Psoas muscle (tissue), 8 donors: ENCODE data around the gene PHF24. TPM values are rescaled to one million over a fixed set of nuclear protein-coding genes. Genes with fewer than 3 reads are reported as not detected.

Experiments used
- ATAC-seq, 4 donors: fragments of 200-7000 bp; cut with Tn5 transposase; one replicate each; pipeline ENCODE4 v1.9.1; 2020; ENCODE audit warnings: moderate library complexity in 3 of 4, mild to moderate bottlenecking in 2 of 4
- DNase-seq, 2 donors: peaks; one replicate each; pipeline ENCODE4 v3.0.0-alpha.2; 2020
- H3K27ac ChIP-seq: fragments of 200-600 bp; one replicate; pipeline ENCODE4 v1.8.0; 2022
- H3K27me3 ChIP-seq, 3 donors: fragments of 200-600 bp in 1 of 3; one replicate each; pipeline versions ENCODE4 v1.6.1 to v1.8.0; 2013 to 2022; ENCODE audit warnings: low read length in 2 of 3, mild to moderate bottlenecking in 2 of 3, moderate library complexity in 1 of 3; ENCODE audit not compliant: insufficient read depth in 3 of 3
- H3K36me3 ChIP-seq, 2 donors: fragments of 200-600 bp in 1 of 2; one replicate each; pipeline versions ENCODE4 v1.6.1 to v1.8.0; 2013 to 2022; ENCODE audit warnings: low read depth in 1 of 2, mild to moderate bottlenecking in 1 of 2, moderate library complexity in 1 of 2; ENCODE audit not compliant: insufficient read depth in 1 of 2
- H3K4me1 ChIP-seq: fragments of 200-600 bp; one replicate; pipeline ENCODE4 v1.8.0; 2022
- H3K4me3 ChIP-seq: fragments of 200-600 bp; one replicate; pipeline ENCODE4 v1.8.0; 2022; ENCODE audit warnings: mild to moderate bottlenecking
- H3K9me3 ChIP-seq: fragments of 200-600 bp; one replicate; pipeline ENCODE4 v1.8.0; 2022
- CTCF ChIP-seq: fragments of 200-600 bp; IDR thresholded peaks from one replicate; pipeline ENCODE4 v1.8.0; 2022; ENCODE audit warnings: antibody characterized with exemption
- WGBS, 3 donors: extraction: QIAGEN DNeasy Blood & Tissue Kit; methylation state at CpG; one replicate each; pipeline versions ENCODE4 v1.1.6 to v1.1.7; 2013; 5-methylcytosine and 5-hydroxymethylcytosine counted together
- intact Hi-C, 2 donors: fragments of 100-400 bp; cut with DNase I; formaldehyde crosslinking; loops; one replicate each; pipeline versions ENCODE4 v1.11.0 to v1.14.2; 2022
- polyA plus RNA-seq, 3 donors: library from polyadenylated mRNA; stranded (reverse); fragments of 200-250 nt; gene quantifications; one replicate each; pipeline ENCODE4 v1.2.3, GENCODE V29; 2013
- total RNA-seq, 4 donors: library from RNA; stranded (reverse); fragmentation: NEBNext Ultra II Directional in 2 of 4; extraction: Animal tissue kit (Norgen Biotek cat#: 25700) in 2 of 4; gene quantifications; one replicate each; pipeline versions ENCODE4 v1.2.1 to v1.2.4, GENCODE V29; 2021 to 2023
- donor health status: healthy with polysubstance abuse.
- donor health status: DM: no; HTN: no; CAD: no; lungs with moderate emphysema.
- donor health status: Bipolar disorder and iron deficiency.
- donor health status: healthy.
- donor health status: DM: yes; HTN: yes; CAD: no.
- donor health status: DM: no; HTN: no; CAD: no.
- donor health status: DM: no; HTN: no; CAD: no.
- donor health status: DM: yes; HTN: yes; CAD: no.

Gene PHF24
- total and polyA plus RNA-seq, 7 donors: 0.03 to 0.11 (median 0.04) TPM; not detected in 3

DNA sequence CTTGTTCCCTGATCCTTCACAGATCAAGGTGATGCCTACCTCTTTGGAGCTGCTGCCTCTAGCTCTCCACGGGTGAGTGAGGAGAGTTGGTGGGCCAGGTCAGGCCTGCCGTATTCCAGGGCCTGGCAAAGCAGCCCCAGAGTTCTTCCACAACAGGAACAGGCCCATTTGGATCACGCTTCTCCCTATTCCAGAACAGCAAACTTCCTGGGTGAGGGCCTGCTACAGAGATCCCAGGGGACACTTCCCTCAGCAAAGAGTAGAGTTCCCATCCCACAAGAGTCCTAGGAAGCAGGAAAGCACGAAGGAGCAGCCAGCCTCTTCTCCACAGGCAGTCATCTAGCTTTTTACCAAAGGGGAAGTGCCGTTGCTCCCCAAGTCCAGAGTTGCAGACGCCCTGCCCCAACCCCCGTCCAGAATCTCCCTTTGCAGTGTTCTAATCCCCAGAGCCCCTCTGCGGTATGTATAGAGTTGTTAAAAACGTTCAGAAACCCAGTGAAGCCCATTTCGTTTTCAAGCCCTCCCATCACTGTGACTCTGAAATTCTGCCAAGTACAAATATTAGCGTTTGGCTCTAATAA lies 22.2 kb downstream of the PHF24 start:
- Histone ChIP-seq H3K9me3 (no peaks in the 10 kb centered on the region), H3K27me3 (no peaks in the 10 kb centered on the region), H3K4me3 (no peak overlapping the region), H3K27ac (no peak overlapping the region), H3K36me3 (no peaks in the 10 kb centered on the region), H3K4me1 (no peaks in the 10 kb centered on the region)
- ATAC-seq (no peak), DNase-seq (no peak)
- intact Hi-C loops: no loop called here
- WGBS, 3 donors: 60 to 65% (median 61%) methylated on average over 11 of the region's 11 CpGs
- TF ChIP-seq CTCF: no peak

DNA sequence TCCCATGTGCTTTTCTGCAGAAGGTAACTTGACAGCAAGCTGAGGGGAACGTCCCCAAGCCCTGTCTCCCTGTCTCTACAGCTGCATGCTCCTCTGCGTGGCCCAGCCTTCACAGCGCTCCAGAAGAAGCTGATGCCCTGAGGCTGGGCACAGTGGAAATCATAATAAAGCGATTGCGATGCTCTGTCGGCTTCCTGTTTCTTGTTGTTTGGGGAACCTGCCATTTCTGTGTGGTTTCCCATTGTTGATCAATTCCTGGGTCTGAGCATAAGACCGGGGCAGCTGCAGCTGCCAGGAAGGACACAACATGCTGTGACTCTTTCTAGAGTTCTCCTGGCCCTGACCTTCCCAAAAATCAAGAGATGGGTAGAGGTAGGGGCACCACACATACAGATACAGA lies 24.3 kb downstream of the PHF24 start:
- H3K36me3 ChIP-seq: no peaks in the 10 kb centered on the region
- no peak for TF ChIP-seq CTCF
- H3K9me3 ChIP-seq: no peaks in the 10 kb centered on the region
- no peak for ATAC-seq
- DNase-seq: no peak
- intact Hi-C loops: loop anchor here in 1 of 2 donors (2.0 kb wide), 1 partner anchor 82 kb away; no protein-coding TSS in a partner anchor
- H3K4me3 ChIP-seq: no peak overlapping the region
- H3K27me3 ChIP-seq: no peaks in the 10 kb centered on the region
- H3K4me1 ChIP-seq: no peaks in the 10 kb centered on the region
- H3K27ac ChIP-seq: no peak overlapping the region
- WGBS, 3 donors: 80 to 82% (median 81%) methylated on average over 7 of the region's 7 CpGs

GRCh38 chr9:34983209-34983608 lies 25.1 kb downstream of the PHF24 start:
- H3K36me3 ChIP-seq: no peaks in the 10 kb centered on the region
- H3K4me1 ChIP-seq: no peaks in the 10 kb centered on the region
- DNase-seq (no peak), ATAC-seq (no peak)
- H3K4me3 ChIP-seq: no peak overlapping the region
- no peak for TF ChIP-seq CTCF
- 78 to 97% (median 91%) methylated on average over 2 of the region's 2 CpGs for WGBS, 3 donors
- H3K27me3 ChIP-seq: no peaks in the 10 kb centered on the region
- intact Hi-C loops: loop anchor here in 1 of 2 donors (2.0 kb wide), 1 partner anchor 82 kb away; no protein-coding TSS in a partner anchor
- H3K9me3 ChIP-seq: no peaks in the 10 kb centered on the region
- no peak overlapping the region for H3K27ac ChIP-seq

- H3K9me3 ChIP-seq: no peaks in the 10 kb centered on the region
- H3K36me3 ChIP-seq: no peaks in the 10 kb centered on the region
- 0 to 13% (median 0%) methylated on average over 1 of the region's 1 CpG for WGBS, 3 donors
- peaks cover 4% of the 10 kb centered on the region for H3K4me1 ChIP-seq
- TF ChIP-seq CTCF: no peak
- no peak for ATAC-seq
- no peak for DNase-seq
- no peak overlapping the region for H3K27ac ChIP-seq
- intact Hi-C loops: no loop called here
- H3K4me3 ChIP-seq: no peak overlapping the region
- H3K27me3 ChIP-seq: no peaks in the 10 kb centered on the region
These were observed 26.0 kb downstream of the PHF24 start for GRCh38 chr9:34984049-34984448.
